ENCODE measurements around the gene ROR1. TPM values are rescaled to one million over a fixed set of nuclear protein-coding genes. Genes with fewer than 3 reads are reported as not detected.

Gene ROR1
- total and polyA plus RNA-seq, 2 of the 4 experiments (the other 2 are of a cell fraction), result 4.4 to 10.0 TPM

- Histone ChIP-seq H3K9me3 (ENCODE audit: control insufficient read depth, insufficient read depth, low read length) (no peaks in the 10 kb centered on the region), H2BK120ac (ENCODE audit: low read depth, low read length) (no peak overlapping the region), H3K9me1 (ENCODE audit: insufficient read depth, low read length) (no peaks in the 10 kb centered on the region; the same call in 1 of the 2 replicates), H2BK15ac (ENCODE audit: low read depth, low read length) (no peak overlapping the region), H2AFZ (replicated peaks; ENCODE audit: low read length, poor library complexity) (no peak overlapping the region), H4K8ac (ENCODE audit: low read depth in 2 of 2, low read length in 2 of 2) (no peak overlapping the region), H3K14ac (replicated peaks; ENCODE audit: low read depth, low read length) (no peak overlapping the region), H3K23ac (ENCODE audit: low read depth, low read length) (no peak overlapping the region), H3K4me2 (ENCODE audit: low read depth, low read length) (no peak overlapping the region), H4K20me1 (ENCODE audit: insufficient read depth, low read length) (no peaks in the 10 kb centered on the region), H3K4ac (ENCODE audit: low read depth, low read length) (no peak overlapping the region), H2BK20ac (ENCODE audit: low read depth, low read length) (no peak overlapping the region), H3K27ac (ENCODE audit: insufficient read depth, low read length) (no peak overlapping the region), H3K79me1 (ENCODE audit: low read depth in 1 of 2, low read length in 2 of 2) (no peaks in the 10 kb centered on the region), H4K5ac (ENCODE audit: low read depth, low read length) (no peak overlapping the region), H3K4me3 (ENCODE audit: insufficient read depth, low read depth, low read length) (no peak overlapping the region), H3K9ac (ENCODE audit: low read depth, low read length) (no peak overlapping the region), H3K27me3 (ENCODE audit: control insufficient read depth, insufficient read depth, low read length) (no peaks in the 10 kb centered on the region), H2AK9ac (replicated peaks; ENCODE audit: low read depth, low read length, poor library complexity) (no peak overlapping the region), H3K4me1 (ENCODE audit: control insufficient read depth, insufficient read depth, low read length) (no peaks in the 10 kb centered on the region), H2BK5ac (ENCODE audit: low read depth, low read length, poor library complexity, severe bottlenecking) (no peak overlapping the region), H2AK5ac (ENCODE audit: low read depth, low read length) (no peak overlapping the region), H3K56ac (ENCODE audit: extremely low read depth, insufficient read depth, low read length) (no peak overlapping the region), H3K36me3 (ENCODE audit: control insufficient read depth, insufficient read depth, low read length) (peaks cover 2% of the 10 kb centered on the region; the same call in 1 of the 2 replicates), H4K91ac (ENCODE audit: insufficient read depth, low read depth, low read length) (no peak overlapping the region), H3K18ac (ENCODE audit: low read depth, low read length) (no peak overlapping the region)
- intact Hi-C loops (cut with micrococcal nuclease), result no loop called here
- DNase-seq (no peak), ATAC-seq (ENCODE audit: low read depth) (no peak)
- no TSS peak for BruUV-seq (replicated peaks)
- dilution Hi-C loops (cut with HindIII; ENCODE audit: low sequenced_read_pairs, unreplicated experiment), result no loop called here
- no peak for TF ChIP-seq ELK1 (IDR thresholded peaks at IDR 0.05; ENCODE audit: borderline replicate concordance, low read depth, low read length)
- no peak for TF ChIP-seq MAZ (IDR thresholded peaks at IDR 0.05; ENCODE audit: borderline replicate concordance, low read depth, low read length)
- ChIA-PET CTCF (interaction anchor here (0.9 to 1.4 kb wide), 2 partner anchors 19 to 57 kb away, joined by 3 to 4 read pairs; no protein-coding TSS in a partner anchor), POLR2A (ENCODE audit: unreplicated experiment) (no interaction called here)
- in situ Hi-C loops (cut with MboI; ENCODE audit: low sequenced_read_pairs), result no loop called here
- no CpG with 5 or more reads among the region's 1 CpG for WGBS, 2 experiments (ENCODE audit: extremely low coverage in 2 of 2, insufficient read length in 1 of 2)
Observed at GRCh38 chr1:64052777-64053176, 279.0 kb downstream of the ROR1 start.
